ENCODE data around the gene PMPCA.

GRCh38 chr9:136457326-136457725 lies 46.9 kb downstream of the PMPCA start:
- no peak for TF ChIP-seq TAF1 (IDR thresholded peaks at IDR 0.05; ENCODE audit: low read depth)
- TF ChIP-seq EP300 (IDR thresholded peaks at IDR 0.05; ENCODE audit: borderline replicate concordance), result no peak
- no peak for TF ChIP-seq YY1 (IDR thresholded peaks at IDR 0.05; ENCODE audit: low read depth)
- TF ChIP-seq MAX (IDR thresholded peaks at IDR 0.05), result no peak
- TF ChIP-seq RAD21 (IDR thresholded peaks at IDR 0.05; ENCODE audit: low read depth), result no peak
- no peak for TF ChIP-seq NFIC (IDR thresholded peaks at IDR 0.05)
- TF ChIP-seq TCF12 (IDR thresholded peaks at IDR 0.05; ENCODE audit: low read depth), result no peak
- TF ChIP-seq CREB1 (IDR thresholded peaks at IDR 0.05; ENCODE audit: low read depth), result no peak

All from Ishikawa (cell line).